ENCODE results near the gene LOXHD1. TPM values are rescaled to one million over a fixed set of nuclear protein-coding genes. Genes with fewer than 3 reads are reported as not detected.

Gene LOXHD1
- total RNA-seq, 1 donor, result 0.63 TPM

- H3K9me3 ChIP-seq (ENCODE audit: low read depth, low read length), result no peaks in the 10 kb centered on the region
- no peak overlapping the region for H3K4me3 ChIP-seq (ENCODE audit: low read length)
- no peaks in the 10 kb centered on the region for H3K4me1 ChIP-seq (ENCODE audit: insufficient read depth, low read length)
- no peaks in the 10 kb centered on the region for H3K27me3 ChIP-seq (ENCODE audit: insufficient read depth, low read length)
Observed at GRCh38 chr18:46656326-46657114, 500 bp downstream of the LOXHD1 start.

GRCh38 chr18:46652372-46652771 lies 4.6 kb downstream of the LOXHD1 start:
- H3K4me3 ChIP-seq (ENCODE audit: low read length), result no peak overlapping the region
- H3K27me3 ChIP-seq (ENCODE audit: insufficient read depth, low read length), result no peaks in the 10 kb centered on the region
- H3K4me1 ChIP-seq (ENCODE audit: insufficient read depth, low read length), result no peaks in the 10 kb centered on the region
- no peaks in the 10 kb centered on the region for H3K9me3 ChIP-seq (ENCODE audit: low read depth, low read length)

DNA sequence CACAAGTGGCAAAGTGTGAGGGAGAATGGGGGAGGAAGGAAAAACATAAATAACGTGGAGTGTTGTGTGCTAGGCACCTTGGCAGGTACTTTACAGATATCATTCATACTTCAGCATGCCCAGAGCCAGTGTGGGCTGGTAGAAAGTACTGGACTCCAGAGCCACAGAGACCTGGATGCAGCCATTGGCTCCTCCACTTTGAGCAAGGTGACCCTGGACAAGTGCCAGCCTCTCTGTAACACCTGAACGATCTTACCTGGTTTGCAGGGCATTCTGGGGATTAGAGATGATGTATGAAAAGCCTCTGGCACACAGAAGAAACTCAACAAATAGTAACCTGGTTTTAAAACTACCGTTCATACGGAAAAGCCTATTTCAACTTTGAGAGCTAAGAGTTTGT lies 6.3 kb downstream of the LOXHD1 start:
- H3K9me3 ChIP-seq (ENCODE audit: low read depth, low read length), result no peaks in the 10 kb centered on the region
- H3K4me3 ChIP-seq (ENCODE audit: low read length), result no peak overlapping the region
- no peaks in the 10 kb centered on the region for H3K27me3 ChIP-seq (ENCODE audit: insufficient read depth, low read length)
- no peaks in the 10 kb centered on the region for H3K4me1 ChIP-seq (ENCODE audit: insufficient read depth, low read length)

GRCh38 chr18:46649071-46649862 lies 7.8 kb downstream of the LOXHD1 start:
- Histone ChIP-seq H3K9me3 (ENCODE audit: low read depth, low read length) (no peaks in the 10 kb centered on the region), H3K4me3 (ENCODE audit: low read length) (no peak overlapping the region), H3K27me3 (ENCODE audit: insufficient read depth, low read length) (no peaks in the 10 kb centered on the region), H3K4me1 (ENCODE audit: insufficient read depth, low read length) (no peaks in the 10 kb centered on the region)

DNA sequence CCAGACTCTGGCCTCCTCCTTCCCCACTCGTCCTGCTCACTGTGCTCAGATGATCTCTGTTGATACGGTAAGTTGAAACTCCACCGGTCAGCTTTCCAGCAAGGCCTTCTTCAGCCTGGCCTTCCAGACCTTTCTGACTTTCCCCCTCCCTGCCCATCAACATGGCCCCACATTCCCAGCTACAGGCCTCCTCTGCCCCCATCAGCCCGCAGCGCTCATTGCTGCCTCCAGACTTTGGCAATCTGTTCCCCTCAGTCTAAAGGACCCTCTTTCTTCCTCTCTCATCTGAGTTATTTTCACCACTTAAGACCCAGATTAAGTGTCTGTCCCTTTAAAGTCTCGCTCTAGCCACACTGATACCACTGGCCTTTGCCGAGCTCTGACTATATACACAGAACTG lies 10.6 kb downstream of the LOXHD1 start:
- no peak overlapping the region for H3K4me3 ChIP-seq (ENCODE audit: low read length)
- no peaks in the 10 kb centered on the region for H3K9me3 ChIP-seq (ENCODE audit: low read depth, low read length)
- H3K4me1 ChIP-seq (ENCODE audit: insufficient read depth, low read length), result no peaks in the 10 kb centered on the region
- no peaks in the 10 kb centered on the region for H3K27me3 ChIP-seq (ENCODE audit: insufficient read depth, low read length)

GRCh38 chr18:46642561-46642960 lies 14.5 kb downstream of the LOXHD1 start:
- no peaks in the 10 kb centered on the region for H3K4me1 ChIP-seq (ENCODE audit: insufficient read depth, low read length)
- H3K9me3 ChIP-seq (ENCODE audit: low read depth, low read length), result no peaks in the 10 kb centered on the region
- H3K27me3 ChIP-seq (ENCODE audit: insufficient read depth, low read length), result no peaks in the 10 kb centered on the region
- no peak overlapping the region for H3K4me3 ChIP-seq (ENCODE audit: low read length)

GRCh38 chr18:46641917-46642316 lies 15.1 kb downstream of the LOXHD1 start:
- no peaks in the 10 kb centered on the region for H3K4me1 ChIP-seq (ENCODE audit: insufficient read depth, low read length)
- H3K9me3 ChIP-seq (ENCODE audit: low read depth, low read length), result no peaks in the 10 kb centered on the region
- no peaks in the 10 kb centered on the region for H3K27me3 ChIP-seq (ENCODE audit: insufficient read depth, low read length)
- no peak overlapping the region for H3K4me3 ChIP-seq (ENCODE audit: low read length)

DNA sequence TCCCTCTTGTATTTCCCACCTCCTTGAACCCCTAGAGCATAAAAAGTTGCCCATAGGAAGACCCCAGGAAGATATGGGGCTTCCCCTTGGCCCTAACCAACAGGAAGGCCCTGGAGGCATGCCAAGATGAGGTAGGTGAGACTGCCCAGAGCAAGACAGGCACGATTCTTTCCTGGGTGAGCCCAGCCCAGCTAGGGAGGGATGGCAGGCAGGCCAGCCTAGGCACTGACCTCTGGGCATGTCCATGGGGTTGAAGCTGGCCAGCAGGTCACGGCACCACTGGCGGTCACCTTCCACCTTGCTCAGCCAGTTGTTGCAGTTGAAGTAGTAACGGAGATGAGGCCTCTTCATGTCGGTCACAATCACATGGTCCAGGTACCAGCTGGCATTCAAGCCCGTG lies 17.6 kb downstream of the LOXHD1 start:
- no peaks in the 10 kb centered on the region for H3K27me3 ChIP-seq (ENCODE audit: insufficient read depth, low read length)
- no peaks in the 10 kb centered on the region for H3K9me3 ChIP-seq (ENCODE audit: low read depth, low read length)
- H3K4me3 ChIP-seq (ENCODE audit: low read length), result no peak overlapping the region
- no peaks in the 10 kb centered on the region for H3K4me1 ChIP-seq (ENCODE audit: insufficient read depth, low read length)

DNA sequence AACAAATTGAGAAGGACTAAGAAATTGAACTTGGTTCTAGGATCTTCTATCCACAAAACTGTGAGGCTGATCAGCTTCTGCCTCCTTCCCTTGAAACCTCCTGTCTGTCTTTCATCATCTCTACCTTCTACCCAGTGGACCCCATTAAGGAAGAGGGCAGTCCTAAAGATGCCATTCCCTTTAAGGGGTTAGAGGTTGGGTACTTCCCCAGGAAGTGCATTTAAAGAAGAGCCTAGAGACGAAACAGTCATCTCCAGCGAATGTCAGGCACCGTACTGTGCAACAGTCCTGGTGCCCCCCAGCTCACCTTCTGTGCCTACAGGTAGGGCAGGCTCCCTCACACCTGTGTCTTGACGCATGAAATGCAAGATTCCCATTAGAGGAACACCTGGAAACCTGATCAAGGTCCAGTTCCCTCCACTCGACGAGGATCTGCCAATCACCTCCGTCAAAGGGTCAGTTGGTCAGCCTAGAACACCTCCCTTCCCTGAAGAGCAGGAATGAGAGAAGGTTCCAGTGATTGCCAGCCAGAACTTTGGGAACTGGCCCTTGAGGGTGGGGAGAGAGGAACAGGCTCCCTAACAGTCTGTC lies 20.9 kb downstream of the LOXHD1 start:
- Histone ChIP-seq H3K9me3 (ENCODE audit: low read depth, low read length) (no peaks in the 10 kb centered on the region), H3K27me3 (ENCODE audit: insufficient read depth, low read length) (no peaks in the 10 kb centered on the region), H3K4me3 (ENCODE audit: low read length) (no peak overlapping the region), H3K4me1 (ENCODE audit: insufficient read depth, low read length) (no peaks in the 10 kb centered on the region)

GRCh38 chr18:46632401-46633071 lies 24.5 kb downstream of the LOXHD1 start:
- Histone ChIP-seq H3K4me1 (ENCODE audit: insufficient read depth, low read length) (no peaks in the 10 kb centered on the region), H3K9me3 (ENCODE audit: low read depth, low read length) (no peaks in the 10 kb centered on the region), H3K4me3 (ENCODE audit: low read length) (no peak overlapping the region), H3K27me3 (ENCODE audit: insufficient read depth, low read length) (no peaks in the 10 kb centered on the region)

DNA sequence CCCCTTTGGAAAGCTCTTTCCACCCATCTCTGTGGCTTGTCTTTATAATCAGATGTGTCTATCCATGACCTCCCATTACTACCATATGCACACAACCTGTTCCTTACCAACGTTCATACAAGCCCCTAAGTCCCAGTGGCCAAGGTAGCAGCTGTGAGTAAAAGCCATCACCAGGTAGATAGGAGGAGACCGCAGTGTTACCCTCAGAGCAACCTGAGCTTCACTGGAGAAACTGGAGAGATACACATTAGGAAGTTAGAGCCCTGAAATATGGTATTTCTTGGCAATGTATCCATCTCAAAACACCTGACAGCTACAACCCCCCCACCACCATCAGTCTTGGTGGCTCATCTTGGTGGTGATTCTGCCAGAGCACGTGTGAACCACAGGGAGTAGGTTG lies 26.0 kb downstream of the LOXHD1 start:
- no peaks in the 10 kb centered on the region for H3K4me1 ChIP-seq (ENCODE audit: insufficient read depth, low read length)
- no peaks in the 10 kb centered on the region for H3K27me3 ChIP-seq (ENCODE audit: insufficient read depth, low read length)
- no peaks in the 10 kb centered on the region for H3K9me3 ChIP-seq (ENCODE audit: low read depth, low read length)
- no peak overlapping the region for H3K4me3 ChIP-seq (ENCODE audit: low read length)

GRCh38 chr18:46630160-46630559 lies 26.9 kb downstream of the LOXHD1 start:
- no peaks in the 10 kb centered on the region for H3K27me3 ChIP-seq (ENCODE audit: insufficient read depth, low read length)
- no peak overlapping the region for H3K4me3 ChIP-seq (ENCODE audit: low read length)
- no peaks in the 10 kb centered on the region for H3K4me1 ChIP-seq (ENCODE audit: insufficient read depth, low read length)
- H3K9me3 ChIP-seq (ENCODE audit: low read depth, low read length), result no peaks in the 10 kb centered on the region

DNA sequence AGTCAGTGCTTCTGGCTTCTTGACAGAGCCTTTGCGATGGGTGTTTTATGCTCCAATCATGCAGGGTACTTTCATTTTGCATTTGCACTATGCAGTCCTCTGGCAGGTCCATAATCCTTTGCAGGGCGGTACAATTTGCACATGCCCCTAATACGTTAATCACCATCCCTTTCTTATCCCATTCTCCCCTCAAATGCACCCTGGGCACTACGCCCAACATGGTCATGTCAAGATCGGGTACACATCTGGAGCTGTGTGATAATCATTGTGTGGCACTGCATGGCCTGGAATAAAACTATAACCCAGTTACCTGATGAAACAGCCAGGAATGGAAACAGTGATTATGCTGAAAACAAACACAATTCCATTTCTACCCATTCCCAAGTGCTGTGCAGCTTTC lies 27.7 kb downstream of the LOXHD1 start:
- no peaks in the 10 kb centered on the region for H3K9me3 ChIP-seq (ENCODE audit: low read depth, low read length)
- H3K4me1 ChIP-seq (ENCODE audit: insufficient read depth, low read length), result no peaks in the 10 kb centered on the region
- no peaks in the 10 kb centered on the region for H3K27me3 ChIP-seq (ENCODE audit: insufficient read depth, low read length)
- no peak overlapping the region for H3K4me3 ChIP-seq (ENCODE audit: low read length)

DNA sequence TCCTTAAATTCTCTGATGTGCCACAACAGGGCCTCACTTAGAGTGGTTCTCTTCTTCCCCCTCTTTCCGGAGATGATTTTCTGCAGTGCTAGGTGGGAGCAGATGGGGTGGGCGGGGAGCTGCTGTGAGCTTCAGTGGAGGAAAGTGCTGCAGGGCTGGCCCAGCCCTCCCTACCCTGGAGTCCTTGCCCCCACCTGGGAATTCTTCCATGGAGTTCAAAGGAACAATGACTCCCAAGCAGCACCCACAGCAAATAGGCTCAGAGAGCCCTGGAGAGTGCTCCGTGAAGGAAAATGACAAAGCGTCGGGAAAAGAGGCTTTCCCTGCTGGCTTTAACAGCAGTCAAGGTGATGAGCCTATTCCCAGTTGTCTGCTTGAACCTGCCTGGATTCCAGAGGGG lies 28.8 kb downstream of the LOXHD1 start:
- H3K4me1 ChIP-seq (ENCODE audit: insufficient read depth, low read length), result peaks cover 8% of the 10 kb centered on the region
- H3K27me3 ChIP-seq (ENCODE audit: insufficient read depth, low read length), result no peaks in the 10 kb centered on the region
- H3K9me3 ChIP-seq (ENCODE audit: low read depth, low read length), result no peaks in the 10 kb centered on the region
- no peak overlapping the region for H3K4me3 ChIP-seq (ENCODE audit: low read length)

- H3K9me3 ChIP-seq (ENCODE audit: low read depth, low read length), result no peaks in the 10 kb centered on the region
- H3K4me3 ChIP-seq (ENCODE audit: low read length), result no peak overlapping the region
- peaks cover 8% of the 10 kb centered on the region for H3K4me1 ChIP-seq (ENCODE audit: insufficient read depth, low read length)
- no peaks in the 10 kb centered on the region for H3K27me3 ChIP-seq (ENCODE audit: insufficient read depth, low read length)
Observed at GRCh38 chr18:46627136-46627535, 29.9 kb downstream of the LOXHD1 start.

Measured in mononuclear cell (primary cell).